ENCODE measurements around the gene FAM174B. TPM values are rescaled to one million over a fixed set of nuclear protein-coding genes. Genes with fewer than 3 reads are reported as not detected.

Gene FAM174B
- total and polyA plus RNA-seq, 2 donors (not counting 1 experiment from before 2014, with no cell fraction given): 0.03 to 1.9 TPM

- Histone ChIP-seq H4K20me1 (ENCODE audit: control insufficient read depth, insufficient read depth, low read length, poor library complexity, severe bottlenecking) (no peaks in the 10 kb centered on the region), H3K36me3 (replicated peaks in 1 of 2; ENCODE audit: control extremely low read depth in 1 of 2, control insufficient read depth in 1 of 2, extremely low read depth in 1 of 2, insufficient read depth in 2 of 2, low read length in 1 of 2) (no peaks in the 10 kb centered on the region), H2AFZ (ENCODE audit: insufficient read depth, low read depth, low read length, poor library complexity, severe bottlenecking) (no peak overlapping the region), H3K9me3 (ENCODE audit: control extremely low read depth in 1 of 3, control insufficient read depth in 2 of 3, insufficient read depth in 1 of 3, low read length in 2 of 3) (no peaks in the 10 kb centered on the region), H3K9ac (ENCODE audit: low read length) (no peak overlapping the region), H3K4me1 (ENCODE audit: control insufficient read depth in 2 of 2, insufficient read depth in 2 of 2, low read length in 2 of 2) (no peaks in the 10 kb centered on the region), H3K4me2 (replicated peaks; ENCODE audit: low read depth, low read length, poor library complexity, severe bottlenecking) (no peak overlapping the region), H3K27ac (ENCODE audit: low read length in 2 of 2) (no peak overlapping the region), H3K27me3 (replicated peaks in 1 of 4; ENCODE audit: control extremely low read depth in 1 of 4, control insufficient read depth in 3 of 4, insufficient read depth in 4 of 4, low read length in 3 of 4) (peaks cover 0 to 32% (median under 1%) of the 10 kb centered on the region in 4 experiments), H3K79me2 (ENCODE audit: control insufficient read depth, insufficient read depth, low read length) (no peaks in the 10 kb centered on the region), H3K4me3 (ENCODE audit: control extremely low read depth in 1 of 5, extremely low read depth in 1 of 5, insufficient read depth in 1 of 5, low read depth in 2 of 5, low read length in 4 of 5) (no peak overlapping the region)
- no peak for ATAC-seq (ENCODE audit: low read depth)
- Mint-ChIP-seq H3K4me3 (no peak overlapping the region), H3K9me3 (ENCODE audit: insufficient read depth) (peaks cover 2% of the 10 kb centered on the region), H3K27ac (no peak overlapping the region), H3K4me1 (peaks cover 10% of the 10 kb centered on the region), H3K27me3 (peaks cover 47% of the 10 kb centered on the region)
- POLR2A ChIA-PET: no interaction called here
- CTCF ChIA-PET: no interaction called here
- DNase-seq: no peak
- WGBS (ENCODE audit: insufficient coverage): no CpG with 5 or more reads among the region's 2 CpGs
- TF ChIP-seq EZH2 (IDR thresholded peaks at IDR 0.05; ENCODE audit: borderline replicate concordance, insufficient read depth, low read depth, low read length, poor library complexity, severe bottlenecking) (no peak), CTCF (IDR thresholded peaks at IDR 0.05) (no peak)
- intact Hi-C loops (cut with micrococcal nuclease): no loop called here
These were observed 4.6 kb downstream of the FAM174B start for GRCh38 chr15:92650966-92651365.

GRCh38 chr15:92650256-92650655 is 5.3 kb downstream of the FAM174B start:
- Histone ChIP-seq H3K27me3 (replicated peaks in 1 of 4; ENCODE audit: control extremely low read depth in 1 of 4, control insufficient read depth in 3 of 4, insufficient read depth in 4 of 4, low read length in 3 of 4) (peaks cover 0 to 29% (median 0%) of the 10 kb centered on the region in 4 experiments), H4K20me1 (ENCODE audit: control insufficient read depth, insufficient read depth, low read length, poor library complexity, severe bottlenecking) (no peaks in the 10 kb centered on the region), H3K27ac (ENCODE audit: low read length in 2 of 2) (no peak overlapping the region), H3K36me3 (replicated peaks in 1 of 2; ENCODE audit: control extremely low read depth in 1 of 2, control insufficient read depth in 1 of 2, extremely low read depth in 1 of 2, insufficient read depth in 2 of 2, low read length in 1 of 2) (no peaks in the 10 kb centered on the region), H3K9ac (ENCODE audit: low read length) (no peak overlapping the region), H3K4me1 (ENCODE audit: control insufficient read depth in 2 of 2, insufficient read depth in 2 of 2, low read length in 2 of 2) (no peaks in the 10 kb centered on the region), H3K9me3 (ENCODE audit: control extremely low read depth in 1 of 3, control insufficient read depth in 2 of 3, insufficient read depth in 1 of 3, low read length in 2 of 3) (peaks cover 0 to 3% (median 0%) of the 10 kb centered on the region in 3 donors), H3K4me2 (replicated peaks; ENCODE audit: low read depth, low read length, poor library complexity, severe bottlenecking) (no peak overlapping the region), H3K79me2 (ENCODE audit: control insufficient read depth, insufficient read depth, low read length) (no peaks in the 10 kb centered on the region), H2AFZ (ENCODE audit: insufficient read depth, low read depth, low read length, poor library complexity, severe bottlenecking) (no peak overlapping the region), H3K4me3 (ENCODE audit: control extremely low read depth in 1 of 5, extremely low read depth in 1 of 5, insufficient read depth in 1 of 5, low read depth in 2 of 5, low read length in 4 of 5) (no peak overlapping the region)
- Mint-ChIP-seq H3K27me3 (peaks cover 47% of the 10 kb centered on the region), H3K9me3 (ENCODE audit: insufficient read depth) (peaks cover 2% of the 10 kb centered on the region), H3K4me3 (no peak overlapping the region), H3K27ac (no peak overlapping the region), H3K4me1 (peaks cover 8% of the 10 kb centered on the region)
- ATAC-seq (ENCODE audit: low read depth) (no peak), DNase-seq (no peak)
- intact Hi-C loops (cut with micrococcal nuclease): no loop called here
- no peak for TF ChIP-seq EZH2 (IDR thresholded peaks at IDR 0.05; ENCODE audit: borderline replicate concordance, insufficient read depth, low read depth, low read length, poor library complexity, severe bottlenecking)
- no peak for TF ChIP-seq CTCF (IDR thresholded peaks at IDR 0.05)
- ChIA-PET POLR2A (no interaction called here), CTCF (no interaction called here)
- WGBS (ENCODE audit: insufficient coverage): 96% methylated on average over 8 of the region's 9 CpGs
